SU-DHL-6 (cell line): ENCODE data around the gene DAPK1.

Source experiments
- H2AFZ ChIP-seq: fragments of 200-600 bp; sonication (generic); 2 replicates; pipeline ENCODE4 v1.6.1; 2014; ENCODE audit warnings: low read depth, mild to moderate bottlenecking, moderate library complexity, mixed read lengths, antibody characterized with exemption, low read length; ENCODE audit not compliant: severe bottlenecking
- H3F3A ChIP-seq: fragments of 200-600 bp; shearing (Covaris generic); 2 replicates; pipeline ENCODE4 v1.6.0; 2016; ENCODE audit warnings: antibody characterized with exemption, mild to moderate bottlenecking; ENCODE audit not compliant: insufficient read depth
- H3K27ac ChIP-seq: fragments of 200-600 bp; sonication (generic); 2 replicates; pipeline ENCODE4 v1.5.1; 2016; ENCODE audit warnings: low read depth, mild to moderate bottlenecking, low read length, moderate library complexity, mixed read lengths
- H3K27me3 ChIP-seq: fragments of 200-600 bp; sonication (generic), shearing (Covaris generic); 2 replicates; pipeline ENCODE4 v1.6.0; 2014; ENCODE audit warnings: mild to moderate bottlenecking, low read length
- H3K36me3 ChIP-seq: fragments of 200-600 bp; sonication (generic); 2 replicates; pipeline ENCODE4 v1.6.1; 2014; ENCODE audit warnings: mild to moderate bottlenecking, low read length, mixed read lengths
- H3K4me2 ChIP-seq: fragments of 300-600, 200-600 bp; shearing (Covaris generic), sonication (generic); 2 replicates; pipeline ENCODE4 v1.6.0; 2014; ENCODE audit warnings: low read length, low read depth, mild to moderate bottlenecking; ENCODE audit not compliant: poor library complexity, severe bottlenecking
- H3K4me3 ChIP-seq: fragments of 200-600 bp; sonication (generic); 2 replicates; pipeline ENCODE4 v1.5.1; 2014; ENCODE audit warnings: antibody characterized with exemption, low read length, mild to moderate bottlenecking, mixed read lengths; ENCODE audit not compliant: insufficient read depth, poor library complexity, severe bottlenecking
- H3K79me2 ChIP-seq: fragments of 200-600 bp; sonication (generic); 2 replicates; pipeline ENCODE4 v1.6.1; 2014; ENCODE audit warnings: mild to moderate bottlenecking, low read length, moderate library complexity; ENCODE audit not compliant: insufficient read depth
- H3K9ac ChIP-seq: fragments of 200-600 bp; sonication (generic); 2 replicates; pipeline ENCODE4 v1.7.0; 2014; ENCODE audit warnings: mild to moderate bottlenecking, low read length
- H3K9me2 ChIP-seq: fragments of 200-600 bp; sonication (generic); replicated peaks from 2 replicates; pipeline ENCODE4 v1.6.1; 2014; ENCODE audit warnings: low read length; ENCODE audit not compliant: insufficient read depth
- H3K9me3 ChIP-seq: fragments of 200-600 bp; sonication (generic); 2 replicates; pipeline ENCODE4 v1.6.1; 2014; ENCODE audit warnings: low read length, mixed read lengths; ENCODE audit not compliant: insufficient read depth
- H4K20me1 ChIP-seq: fragments of 200-600 bp; sonication (generic); 2 replicates; pipeline ENCODE4 v1.6.1; 2014; ENCODE audit warnings: low read depth, mild to moderate bottlenecking, antibody characterized with exemption, low read length, moderate library complexity, mixed read lengths
- CTCF ChIP-seq: fragments of 200-600 bp; sonication (generic); IDR thresholded peaks from one replicate; pipeline ENCODE4 v1.5.1; 2017; ENCODE audit warnings: antibody characterized with exemption, mild to moderate bottlenecking, low read length, moderate library complexity; ENCODE audit not compliant: insufficient read depth, poor library complexity, severe bottlenecking
- EZH2phosphoT487 ChIP-seq: fragments of 200-600 bp; sonication (generic), shearing (Covaris generic); conservative IDR thresholded peaks from 2 replicates; pipeline ENCODE4 v1.6.1; 2018; ENCODE audit warnings: mild to moderate bottlenecking, antibody characterized with exemption, low read length, moderate library complexity, mixed read lengths

The DAPK1 gene

GRCh38 chr9:87491523-87491922, 6.1 kb upstream of the DAPK1 start:
- no peaks in the 10 kb centered on the region for H3F3A ChIP-seq
- no peaks in the 10 kb centered on the region for H3K79me2 ChIP-seq
- no peaks in the 10 kb centered on the region for H3K36me3 ChIP-seq
- H4K20me1 ChIP-seq = no peaks in the 10 kb centered on the region
- no peak for TF ChIP-seq EZH2phosphoT487
- no peak for TF ChIP-seq CTCF
- no peak overlapping the region for H3K27ac ChIP-seq
- no peak overlapping the region for H3K4me2 ChIP-seq
- no peak overlapping the region for H2AFZ ChIP-seq
- H3K9me2 ChIP-seq = no peaks in the 10 kb centered on the region
- H3K9ac ChIP-seq = no peak overlapping the region
- H3K27me3 ChIP-seq = no peaks in the 10 kb centered on the region
- no peak overlapping the region for H3K4me3 ChIP-seq
- H3K9me3 ChIP-seq = no peaks in the 10 kb centered on the region

DNA sequence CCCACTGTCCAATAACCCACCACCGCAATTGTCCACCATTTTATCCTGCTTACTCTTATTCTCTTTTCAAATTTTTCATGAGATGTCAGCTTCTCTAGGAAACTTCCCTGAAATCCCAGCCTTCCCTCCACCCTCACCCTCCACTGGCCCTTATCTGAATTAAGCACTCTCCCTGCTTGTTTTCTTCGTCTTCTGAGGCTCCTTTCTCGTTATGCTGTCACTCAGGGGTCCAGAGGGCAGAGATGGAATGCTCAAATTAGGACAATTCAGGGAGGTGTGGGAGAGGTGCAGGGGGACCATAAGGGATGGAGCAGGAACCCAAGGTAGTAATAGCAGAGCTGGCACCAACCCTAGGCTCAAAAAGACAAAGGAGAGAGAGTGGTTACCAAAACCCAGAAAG, 5.0 kb upstream of the DAPK1 start:
- Histone ChIP-seq H3K4me2 (no peak overlapping the region), H3K79me2 (no peaks in the 10 kb centered on the region), H3K9ac (no peak overlapping the region), H3K36me3 (no peaks in the 10 kb centered on the region), H3K27me3 (no peaks in the 10 kb centered on the region), H4K20me1 (no peaks in the 10 kb centered on the region), H3F3A (no peaks in the 10 kb centered on the region), H3K9me2 (no peaks in the 10 kb centered on the region), H3K9me3 (no peaks in the 10 kb centered on the region), H3K4me3 (no peak overlapping the region), H3K27ac (no peak overlapping the region), H2AFZ (no peak overlapping the region)
- TF ChIP-seq EZH2phosphoT487 = no peak
- no peak for TF ChIP-seq CTCF

DNA sequence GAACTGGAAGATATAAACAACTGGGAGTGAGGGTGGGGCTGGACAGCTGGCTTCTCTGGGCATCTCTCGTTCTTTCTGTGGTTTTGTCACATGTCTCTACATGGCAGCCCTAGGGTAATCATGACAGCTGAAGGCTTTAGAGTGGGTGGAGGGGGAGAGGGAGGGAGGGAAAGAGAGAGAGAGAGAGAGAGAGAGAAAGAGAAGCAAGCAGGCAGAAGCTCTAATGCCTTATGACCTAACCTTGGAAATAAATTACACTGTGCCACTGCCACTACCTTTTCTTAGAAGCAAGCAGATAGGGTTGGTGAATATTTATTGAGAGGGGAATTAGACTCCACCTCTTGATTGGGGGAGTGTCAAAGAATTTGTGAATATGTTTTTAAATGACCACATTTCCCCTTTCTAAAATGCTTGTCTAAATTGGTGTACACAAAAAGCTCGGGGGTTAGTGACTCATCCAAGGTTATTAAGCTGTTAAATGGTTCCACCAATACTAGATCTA, 2.6 kb upstream of the DAPK1 start:
- TF ChIP-seq CTCF (no peak), EZH2phosphoT487 (no peak)
- Histone ChIP-seq H3K27ac (no peak overlapping the region), H3K9me2 (no peaks in the 10 kb centered on the region), H3F3A (no peaks in the 10 kb centered on the region), H4K20me1 (no peaks in the 10 kb centered on the region), H3K4me2 (no peak overlapping the region), H3K4me3 (no peak overlapping the region), H3K9ac (no peak overlapping the region), H3K27me3 (no peaks in the 10 kb centered on the region), H3K9me3 (no peaks in the 10 kb centered on the region), H3K36me3 (no peaks in the 10 kb centered on the region), H3K79me2 (no peaks in the 10 kb centered on the region), H2AFZ (no peak overlapping the region)
